ENCODE results near the gene COX4I2.

The COX4I2 gene

GRCh38 chr20:31674895-31675827, 37.4 kb downstream of the COX4I2 start:
- Histone ChIP-seq H3K9ac (ENCODE audit: low read depth in 1 of 2, low read length in 2 of 2) (peak overlapping the region; percentile 12 to 41), H3K27ac (ENCODE audit: low read depth, low read length) (peak overlapping the region; percentile 28), H3K4me1 (ENCODE audit: control insufficient read depth in 1 of 2, insufficient read depth in 2 of 2, low read length in 2 of 2) (peaks cover 49 to 65% of the 10 kb centered on the region in 2 donors), H3K9me3 (ENCODE audit: control insufficient read depth in 1 of 2, low read length in 2 of 2) (no peaks in the 10 kb centered on the region), H3K36me3 (ENCODE audit: control insufficient read depth in 1 of 2, insufficient read depth in 2 of 2, low read length in 2 of 2) (peaks cover 13 to 30% of the 10 kb centered on the region in 2 donors), H3K4me3 (ENCODE audit: low read depth in 1 of 2, low read length in 2 of 2) (peak overlapping the region; percentile 29 to 60), H3K27me3 (ENCODE audit: control insufficient read depth in 1 of 2, insufficient read depth in 2 of 2, low read length in 2 of 2) (no peaks in the 10 kb centered on the region)

GRCh38 chr20:31675828-31676608, 38.3 kb downstream of the COX4I2 start:
- Histone ChIP-seq H3K4me1 (ENCODE audit: control insufficient read depth in 1 of 2, insufficient read depth in 2 of 2, low read length in 2 of 2) (peaks cover 50 to 62% of the 10 kb centered on the region in 2 donors), H3K9me3 (ENCODE audit: control insufficient read depth in 1 of 2, low read length in 2 of 2) (no peaks in the 10 kb centered on the region), H3K9ac (ENCODE audit: low read depth in 1 of 2, low read length in 2 of 2) (peak overlapping the region; percentile 12 to 41), H3K27ac (ENCODE audit: low read depth, low read length) (peak overlapping the region; percentile 28), H3K36me3 (ENCODE audit: control insufficient read depth in 1 of 2, insufficient read depth in 2 of 2, low read length in 2 of 2) (peaks cover 14 to 38% of the 10 kb centered on the region in 2 donors), H3K4me3 (ENCODE audit: low read depth in 1 of 2, low read length in 2 of 2) (peak overlapping the region; percentile 29 to 60), H3K27me3 (ENCODE audit: control insufficient read depth in 1 of 2, insufficient read depth in 2 of 2, low read length in 2 of 2) (no peaks in the 10 kb centered on the region)

DNA sequence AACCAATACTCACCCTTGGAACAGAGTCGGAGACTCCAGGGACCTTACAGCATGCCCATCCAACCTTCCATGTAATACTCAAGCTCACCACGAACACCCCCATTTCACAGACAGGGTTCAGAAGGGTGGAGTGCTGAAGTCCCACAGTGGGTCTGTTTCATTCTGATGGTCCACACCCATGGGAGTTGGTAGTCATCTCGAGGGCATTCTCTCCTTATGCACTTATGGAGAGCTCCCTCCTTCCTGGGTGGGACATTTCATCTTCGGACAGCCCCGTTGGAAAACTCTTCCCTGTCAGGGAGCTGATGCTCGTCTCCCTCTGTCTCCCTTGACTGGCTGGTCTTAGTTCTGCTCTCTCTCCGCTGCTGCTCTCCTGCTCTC, 38.9 kb downstream of the COX4I2 start:
- H3K27ac ChIP-seq (ENCODE audit: low read depth, low read length): peak overlapping the region; percentile 2
- H3K9me3 ChIP-seq (ENCODE audit: control insufficient read depth in 1 of 2, low read length in 2 of 2): no peaks in the 10 kb centered on the region
- peaks cover 13 to 42% of the 10 kb centered on the region in 2 donors for H3K36me3 ChIP-seq (ENCODE audit: control insufficient read depth in 1 of 2, insufficient read depth in 2 of 2, low read length in 2 of 2)
- no peak overlapping the region for H3K4me3 ChIP-seq (ENCODE audit: low read depth in 1 of 2, low read length in 2 of 2)
- no peaks in the 10 kb centered on the region for H3K27me3 ChIP-seq (ENCODE audit: control insufficient read depth in 1 of 2, insufficient read depth in 2 of 2, low read length in 2 of 2)
- no peak overlapping the region for H3K9ac ChIP-seq (ENCODE audit: low read depth in 1 of 2, low read length in 2 of 2)
- H3K4me1 ChIP-seq (ENCODE audit: control insufficient read depth in 1 of 2, insufficient read depth in 2 of 2, low read length in 2 of 2): peaks cover 48 to 60% of the 10 kb centered on the region in 2 donors

- peaks cover 13 to 44% of the 10 kb centered on the region in 2 donors for H3K36me3 ChIP-seq (ENCODE audit: control insufficient read depth in 1 of 2, insufficient read depth in 2 of 2, low read length in 2 of 2)
- H3K9me3 ChIP-seq (ENCODE audit: control insufficient read depth in 1 of 2, low read length in 2 of 2): no peaks in the 10 kb centered on the region
- no peak overlapping the region for H3K27ac ChIP-seq (ENCODE audit: low read depth, low read length)
- peaks cover 48 to 56% of the 10 kb centered on the region in 2 donors for H3K4me1 ChIP-seq (ENCODE audit: control insufficient read depth in 1 of 2, insufficient read depth in 2 of 2, low read length in 2 of 2)
- no peaks in the 10 kb centered on the region for H3K27me3 ChIP-seq (ENCODE audit: control insufficient read depth in 1 of 2, insufficient read depth in 2 of 2, low read length in 2 of 2)
- H3K4me3 ChIP-seq (ENCODE audit: low read depth in 1 of 2, low read length in 2 of 2): no peak overlapping the region
- no peak overlapping the region for H3K9ac ChIP-seq (ENCODE audit: low read depth in 1 of 2, low read length in 2 of 2)
These were observed 40.0 kb downstream of the COX4I2 start for GRCh38 chr20:31677553-31678260.

DNA sequence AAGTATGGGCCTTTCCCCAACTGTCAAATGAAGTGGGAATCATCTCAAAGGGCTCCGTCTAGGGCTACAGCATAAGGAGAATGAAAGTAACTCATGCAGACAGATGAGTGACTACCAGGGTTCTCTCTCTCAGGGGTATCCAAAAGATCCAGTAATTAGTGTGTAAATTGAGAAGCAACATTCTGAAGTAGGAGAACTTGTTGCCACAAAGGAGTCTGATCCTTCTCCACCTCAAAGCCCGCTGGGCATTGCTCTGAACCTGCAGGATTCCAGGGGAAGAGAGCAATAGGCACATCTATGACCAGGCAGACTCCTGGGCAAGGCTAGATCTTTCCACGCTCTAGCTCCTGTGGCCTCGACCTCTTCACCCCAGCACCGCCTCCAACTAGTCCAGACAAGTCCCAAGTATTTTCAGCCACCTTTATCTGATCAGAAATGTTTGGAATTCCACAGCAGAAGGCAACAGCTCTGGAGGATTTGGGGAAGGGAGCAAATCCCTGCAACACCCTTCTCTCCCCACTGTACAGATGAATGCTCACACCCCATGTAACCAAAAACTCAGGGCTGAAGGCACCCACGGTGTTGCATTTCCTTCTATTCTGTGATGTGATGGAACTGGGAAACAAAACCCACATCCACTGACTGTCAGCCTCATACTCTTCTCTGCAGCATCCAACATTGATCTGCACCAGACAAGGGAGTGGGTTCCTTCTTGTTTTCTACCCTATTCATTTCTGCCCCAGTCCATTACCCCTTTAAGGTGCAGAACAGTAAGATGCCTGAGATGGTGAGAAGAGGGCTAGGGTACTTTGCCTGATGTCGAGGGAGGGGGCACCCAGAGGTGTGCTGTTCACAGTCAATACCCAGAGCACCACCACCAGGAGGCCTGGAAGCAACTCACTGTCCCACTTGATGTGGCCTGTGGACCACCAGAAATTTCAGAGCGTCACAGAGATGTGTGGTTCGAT, 41.0 kb downstream of the COX4I2 start:
- H3K27me3 ChIP-seq (ENCODE audit: control insufficient read depth in 1 of 2, insufficient read depth in 2 of 2, low read length in 2 of 2): no peaks in the 10 kb centered on the region
- no peaks in the 10 kb centered on the region for H3K9me3 ChIP-seq (ENCODE audit: control insufficient read depth in 1 of 2, low read length in 2 of 2)
- H3K4me1 ChIP-seq (ENCODE audit: control insufficient read depth in 1 of 2, insufficient read depth in 2 of 2, low read length in 2 of 2): peaks cover 48 to 60% of the 10 kb centered on the region in 2 donors
- H3K9ac ChIP-seq (ENCODE audit: low read depth in 1 of 2, low read length in 2 of 2): no peak overlapping the region
- H3K4me3 ChIP-seq (ENCODE audit: low read depth in 1 of 2, low read length in 2 of 2): no peak overlapping the region
- no peak overlapping the region for H3K27ac ChIP-seq (ENCODE audit: low read depth, low read length)
- peaks cover 13 to 44% of the 10 kb centered on the region in 2 donors for H3K36me3 ChIP-seq (ENCODE audit: control insufficient read depth in 1 of 2, insufficient read depth in 2 of 2, low read length in 2 of 2)

DNA sequence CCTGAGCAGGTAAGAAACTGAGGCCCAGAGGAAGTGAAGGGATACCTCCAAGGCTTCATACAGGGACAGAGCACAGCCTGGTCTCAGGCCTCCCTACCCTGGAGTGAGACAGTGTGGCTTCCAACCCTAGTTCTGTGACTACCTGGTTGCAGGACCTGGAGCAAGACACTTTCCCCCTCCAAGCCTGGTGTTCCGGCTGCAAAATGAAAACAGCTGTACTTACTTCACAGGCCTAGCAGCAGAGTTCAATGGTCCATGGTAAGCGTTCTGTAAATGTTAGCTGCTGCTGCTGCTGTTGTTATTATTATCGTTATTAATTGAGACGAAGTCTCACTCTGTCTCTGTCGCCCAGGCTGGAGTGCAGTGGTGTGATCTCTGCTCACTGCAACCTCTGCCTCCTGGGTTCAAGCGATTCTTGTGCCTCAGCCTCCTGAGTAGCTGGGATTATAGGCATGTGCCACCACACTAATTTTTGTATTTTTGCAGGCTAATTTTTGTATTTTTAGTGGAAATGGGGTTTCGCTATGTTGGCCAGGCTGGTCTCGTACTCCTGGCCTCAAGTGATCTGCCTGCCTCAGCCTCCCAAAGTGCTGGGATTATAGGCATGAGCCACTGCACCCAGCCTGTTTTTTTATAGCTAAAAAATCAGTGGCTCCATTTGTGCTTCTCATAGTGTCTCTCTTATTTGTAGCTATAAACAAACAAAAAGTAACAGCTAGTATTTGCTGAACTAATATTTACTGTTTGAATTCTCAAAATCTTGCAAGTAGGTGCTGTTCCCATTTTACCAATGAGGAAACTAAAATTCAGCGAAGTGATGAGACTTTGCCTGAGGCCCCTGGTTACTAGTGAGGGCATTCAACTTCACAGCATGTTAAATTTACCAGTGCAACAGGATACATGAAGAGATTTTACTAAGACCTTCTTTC, 41.9 kb downstream of the COX4I2 start:
- H3K4me1 ChIP-seq (ENCODE audit: control insufficient read depth in 1 of 2, insufficient read depth in 2 of 2, low read length in 2 of 2): peaks cover 45 to 63% of the 10 kb centered on the region in 2 donors
- H3K9me3 ChIP-seq (ENCODE audit: control insufficient read depth in 1 of 2, low read length in 2 of 2): no peaks in the 10 kb centered on the region
- H3K36me3 ChIP-seq (ENCODE audit: control insufficient read depth in 1 of 2, insufficient read depth in 2 of 2, low read length in 2 of 2): peaks cover 18 to 46% of the 10 kb centered on the region in 2 donors
- no peaks in the 10 kb centered on the region for H3K27me3 ChIP-seq (ENCODE audit: control insufficient read depth in 1 of 2, insufficient read depth in 2 of 2, low read length in 2 of 2)
- no peak overlapping the region for H3K4me3 ChIP-seq (ENCODE audit: low read depth in 1 of 2, low read length in 2 of 2)
- H3K9ac ChIP-seq (ENCODE audit: low read depth in 1 of 2, low read length in 2 of 2): no peak overlapping the region
- no peak overlapping the region for H3K27ac ChIP-seq (ENCODE audit: low read depth, low read length)

- no peak overlapping the region for H3K4me3 ChIP-seq (ENCODE audit: low read depth in 1 of 2, low read length in 2 of 2)
- H3K4me1 ChIP-seq (ENCODE audit: control insufficient read depth in 1 of 2, insufficient read depth in 2 of 2, low read length in 2 of 2): peaks cover 37 to 55% of the 10 kb centered on the region in 2 donors
- H3K27ac ChIP-seq (ENCODE audit: low read depth, low read length): no peak overlapping the region
- peaks cover 18 to 47% of the 10 kb centered on the region in 2 donors for H3K36me3 ChIP-seq (ENCODE audit: control insufficient read depth in 1 of 2, insufficient read depth in 2 of 2, low read length in 2 of 2)
- H3K27me3 ChIP-seq (ENCODE audit: control insufficient read depth in 1 of 2, insufficient read depth in 2 of 2, low read length in 2 of 2): no peaks in the 10 kb centered on the region
- H3K9me3 ChIP-seq (ENCODE audit: control insufficient read depth in 1 of 2, low read length in 2 of 2): no peaks in the 10 kb centered on the region
- no peak overlapping the region for H3K9ac ChIP-seq (ENCODE audit: low read depth in 1 of 2, low read length in 2 of 2)
These were observed 42.8 kb downstream of the COX4I2 start for GRCh38 chr20:31680286-31681127.

- Histone ChIP-seq H3K27ac (ENCODE audit: low read depth, low read length) (no peak overlapping the region), H3K4me3 (ENCODE audit: low read depth in 1 of 2, low read length in 2 of 2) (no peak overlapping the region), H3K36me3 (ENCODE audit: control insufficient read depth in 1 of 2, insufficient read depth in 2 of 2, low read length in 2 of 2) (peaks cover 18 to 48% of the 10 kb centered on the region in 2 donors), H3K4me1 (ENCODE audit: control insufficient read depth in 1 of 2, insufficient read depth in 2 of 2, low read length in 2 of 2) (peaks cover 29 to 48% of the 10 kb centered on the region in 2 donors), H3K9ac (ENCODE audit: low read depth in 1 of 2, low read length in 2 of 2) (no peak overlapping the region), H3K9me3 (ENCODE audit: control insufficient read depth in 1 of 2, low read length in 2 of 2) (no peaks in the 10 kb centered on the region), H3K27me3 (ENCODE audit: control insufficient read depth in 1 of 2, insufficient read depth in 2 of 2, low read length in 2 of 2) (no peaks in the 10 kb centered on the region)
These were observed 43.5 kb downstream of the COX4I2 start for GRCh38 chr20:31681128-31681727.
